ENCODE measurements around the gene SLC29A1. TPM values are rescaled to one million over a fixed set of nuclear protein-coding genes. Genes with fewer than 3 reads are reported as not detected.

SLC29A1 gene
- polyA plus RNA-seq, 2 of the 4 experiments (the other 2 are of a cell fraction): 45.6 to 72.3 TPM

- WGBS (ENCODE audit: missing lambda C conversion rate): 11% methylated on average over 9 of the region's 42 CpGs
- H3K4me3 ChIP-seq: peak overlapping the region; percentile 62
- DNase-seq (ENCODE audit: low read depth in 1 of 2, low spot score in 1 of 2) (peak; percentile 64 to 69), FAIRE-seq (no peak), ATAC-seq (peak; percentile 80 to 87)
- H3K4me2 ChIP-seq: peak overlapping the region; percentile 92
- ChIA-PET CTCF (interaction anchor here (0.6 to 8.4 kb wide), 23 partner anchors 9 to 468 kb away, joined by 3 to 111 read pairs (median 3); partner anchors contain the start of genes HSP90AB1, MYMX, SLC29A1 and VEGFA), POLR2A (interaction anchor here (1.3 kb wide), 1 partner anchor 9 kb away, joined by 27 read pairs; the partner anchor contains the start of gene HSP90AB1)
- H3K9me3 ChIP-seq: no peaks in the 10 kb centered on the region
- peak overlapping the region; percentile 94 to 96 for H3K27ac ChIP-seq
- peaks cover 39% of the 10 kb centered on the region for H3K4me1 ChIP-seq
- TF ChIP-seq SREBF2 (IDR thresholded peaks at IDR 0.05): no peak
- TF ChIP-seq HOXA7 (CRISPR knock-in tag; IDR thresholded peaks at IDR 0.05): no peak
- TF ChIP-seq HEYL (CRISPR knock-in tag; IDR thresholded peaks at IDR 0.05): no peak
- TF ChIP-seq JUNB (IDR thresholded peaks at IDR 0.05): no peak
- TF ChIP-seq ATOH8 (CRISPR knock-in tag; IDR thresholded peaks at IDR 0.05; ENCODE audit: low read depth): no peak
- peak; percentile 16; the same call in 1 of the 2 replicates for TF ChIP-seq POLR2A (IDR thresholded peaks at IDR 0.05; ENCODE audit: low read length)
- no peak for TF ChIP-seq CHD4 (IDR thresholded peaks at IDR 0.05; ENCODE audit: borderline replicate concordance)
- no peak for TF ChIP-seq RARB (CRISPR knock-in tag; IDR thresholded peaks at IDR 0.05)
- no peak for TF ChIP-seq FOSB (CRISPR knock-in tag; IDR thresholded peaks at IDR 0.05)
- TF ChIP-seq PBX3 (IDR thresholded peaks at IDR 0.05): no peak
- peak; percentile 76 for TF ChIP-seq SMC3 (IDR thresholded peaks at IDR 0.05)
- TF ChIP-seq CEBPB (IDR thresholded peaks at IDR 0.05): no peak
- no peak for TF ChIP-seq KDM5A (IDR thresholded peaks at IDR 0.05)
- no peak for TF ChIP-seq ZSCAN20 (CRISPR knock-in tag; IDR thresholded peaks at IDR 0.05)
- TF ChIP-seq RFX5 (IDR thresholded peaks at IDR 0.05): no peak
- TF ChIP-seq RCOR1 (IDR thresholded peaks at IDR 0.05; ENCODE audit: low read depth, low read length): no peak
- TF ChIP-seq CTCF (IDR thresholded peaks at IDR 0.05): peak; percentile 81
- no peak for TF ChIP-seq ESRRA (IDR thresholded peaks at IDR 0.05; ENCODE audit: borderline replicate concordance, low read length)
- TF ChIP-seq JUN (IDR thresholded peaks at IDR 0.05): peak; percentile 46 to 48; a peak in 2 of 5 replicates
- TF ChIP-seq MAX (IDR thresholded peaks at IDR 0.05): no peak; the same call in 1 of the 2 replicates
- TF ChIP-seq EHF (CRISPR knock-in tag; IDR thresholded peaks at IDR 0.05): no peak
- TF ChIP-seq HMGXB4 (CRISPR knock-in tag; IDR thresholded peaks at IDR 0.05; ENCODE audit: borderline replicate concordance): no peak
- TF ChIP-seq CBX2 (IDR thresholded peaks at IDR 0.05; ENCODE audit: borderline replicate concordance, low read depth): no peak
- TF ChIP-seq MYC (IDR thresholded peaks at IDR 0.05; ENCODE audit: borderline replicate concordance, low read length): no peak
- TF ChIP-seq KDM1A (IDR thresholded peaks at IDR 0.05; ENCODE audit: low read depth): no peak
- no peak for TF ChIP-seq ELK1 (IDR thresholded peaks at IDR 0.05; ENCODE audit: low read depth, low read length)
- no peak for TF ChIP-seq ZFP36 (IDR thresholded peaks at IDR 0.05; ENCODE audit: borderline replicate concordance, partially characterized antibody)
- TF ChIP-seq GATA3 (IDR thresholded peaks at IDR 0.05; ENCODE audit: borderline replicate concordance): no peak; the same call in 1 of the 2 replicates
- no peak for TF ChIP-seq CHD2 (IDR thresholded peaks at IDR 0.05; ENCODE audit: low read length, partially characterized antibody)
- no peak for TF ChIP-seq ZC3H11A (IDR thresholded peaks at IDR 0.05)
- no peak for TF ChIP-seq EHMT2 (IDR thresholded peaks at IDR 0.05; ENCODE audit: low read depth)
- TF ChIP-seq NPAS2 (CRISPR knock-in tag; IDR thresholded peaks at IDR 0.05; ENCODE audit: borderline replicate concordance): no peak
- no peak for TF ChIP-seq E2F6 (IDR thresholded peaks at IDR 0.05; ENCODE audit: borderline replicate concordance, low read depth)
- no peak for TF ChIP-seq HOXB13 (CRISPR knock-in tag; IDR thresholded peaks at IDR 0.05; ENCODE audit: low read depth)
- 0 out of 2 replicates have a peak, but pooled peaks have one; percentile 32 for TF ChIP-seq TFCP2L1 (CRISPR knock-in tag; IDR thresholded peaks at IDR 0.05)
These were observed 14.5 kb downstream of the SLC29A1 start for GRCh38 chr6:44237813-44238433.
